ENCODE data around the gene STK39. TPM values are rescaled to one million over a fixed set of nuclear protein-coding genes. Genes with fewer than 3 reads are reported as not detected.

Gene STK39
- total and polyA plus RNA-seq, 9 of the 15 experiments (the other 6 are each of a cell fraction or from before 2014, with no cell fraction given) = 0.19 to 0.76 (median 0.51) TPM

DNA sequence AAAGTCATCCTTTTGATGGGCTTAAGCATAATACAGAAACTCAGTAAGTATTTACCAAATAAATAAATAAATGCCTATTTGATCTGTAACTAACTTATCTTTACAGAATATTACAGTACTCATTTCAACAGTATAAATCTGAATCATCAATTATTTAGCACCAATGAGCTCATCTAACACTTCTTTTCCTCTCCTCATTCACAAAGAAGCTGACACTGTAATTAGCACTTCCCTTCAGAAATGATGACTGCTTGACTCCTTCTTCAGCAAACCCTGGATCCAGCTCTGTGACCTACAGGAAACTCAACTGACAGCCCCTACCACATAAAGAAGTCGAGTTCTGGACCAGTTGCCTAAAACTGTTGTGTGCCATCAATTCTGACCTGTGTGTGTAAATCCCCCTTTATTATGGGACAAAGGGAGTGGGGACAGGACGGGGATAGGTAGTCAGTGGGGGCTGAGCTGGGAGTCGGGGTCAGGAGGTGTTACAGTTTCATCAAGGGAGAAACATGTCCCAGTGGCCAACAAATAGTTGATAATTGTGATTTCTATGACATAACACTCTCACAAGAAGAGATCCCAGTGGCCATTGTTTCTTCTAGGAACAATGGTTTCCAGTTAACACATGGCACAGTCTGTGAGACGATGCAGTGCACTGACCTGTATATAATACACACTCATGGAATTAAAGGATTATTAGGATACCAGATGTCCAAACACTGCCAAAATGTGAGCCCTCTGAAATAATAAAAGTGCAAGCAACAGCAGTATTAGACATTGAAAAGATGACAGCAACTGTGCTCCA is 68.7 kb downstream of the STK39 start:
- FAIRE-seq (no peak), ATAC-seq (no peak)
- 1% methylated on average over 4 of the region's 4 CpGs for WGBS (ENCODE audit: insufficient coverage, low coverage, missing lambda C conversion rate)

More for the DNA sequence above, 68.7 kb downstream of the STK39 start:
- Histone ChIP-seq H3K4me3 (no peak overlapping the region), H3K27ac (ENCODE audit: extremely low read depth, low read depth, low read length) (no peak overlapping the region), H3K9me3 (replicated peaks; ENCODE audit: control insufficient read depth, insufficient read depth, low read depth, low read length) (no peaks in the 10 kb centered on the region), H4K20me1 (replicated peaks; ENCODE audit: control insufficient read depth, insufficient read depth, low read length) (no peaks in the 10 kb centered on the region), H3K9me1 (ENCODE audit: control insufficient read depth, insufficient read depth, low read length) (no peaks in the 10 kb centered on the region), H2AFZ (ENCODE audit: low read depth, low read length) (no peak overlapping the region), H3K9ac (ENCODE audit: insufficient read depth in 1 of 2, low read depth in 2 of 2, low read length in 2 of 2) (no peak overlapping the region), H3K4me1 (replicated peaks in 1 of 2; ENCODE audit: control insufficient read depth in 2 of 2, insufficient read depth in 2 of 2, low read length in 2 of 2) (no peaks in the 10 kb centered on the region), H3K36me3 (ENCODE audit: control insufficient read depth, insufficient read depth, low read length) (no peaks in the 10 kb centered on the region), H3K27me3 (ENCODE audit: control insufficient read depth in 2 of 2, insufficient read depth in 2 of 2, low read length in 2 of 2) (peaks cover 6 to 7% of the 10 kb centered on the region in 2 experiments; a peak in 3 of 5 replicates), H3K4me2 (ENCODE audit: insufficient read depth, low read length) (no peak overlapping the region), H3K79me2 (ENCODE audit: control insufficient read depth, insufficient read depth, low read length) (no peaks in the 10 kb centered on the region)
- POLR2A ChIA-PET = no interaction called here
- in situ Hi-C loops (cut with MboI) = no loop called here
- no TSS peak for BruUV-seq (replicated peaks)
- DNase-seq (ENCODE audit: extremely low read depth in 1 of 4, low spot score in 3 of 4) = no peak
- CTCF ChIA-PET (ENCODE audit: low intra/inter-chr PET ratio) = no interaction called here
- TF ChIP-seq ZNF140 (CRISPR knock-in tag; IDR thresholded peaks at IDR 0.05) (no peak), DMBX1 (CRISPR knock-in tag; IDR thresholded peaks at IDR 0.05; ENCODE audit: borderline replicate concordance) (no peak), SIRT6 (IDR thresholded peaks at IDR 0.05; ENCODE audit: low read depth, low read length) (no peak), THAP12 (CRISPR knock-in tag; IDR thresholded peaks at IDR 0.05) (no peak), NFYB (IDR thresholded peaks at IDR 0.05; ENCODE audit: extremely low read depth, insufficient read length) (no peak), BDP1 (IDR thresholded peaks at IDR 0.05; ENCODE audit: insufficient read depth, insufficient read length) (no peak), MTA2 (IDR thresholded peaks at IDR 0.05; ENCODE audit: low read depth) (no peak), ZSCAN29 (IDR thresholded peaks at IDR 0.05) (no peak), PHB (CRISPR knock-in tag; IDR thresholded peaks at IDR 0.05) (no peak), PREB (CRISPR knock-in tag; IDR thresholded peaks at IDR 0.05) (no peak), ZNF134 (CRISPR knock-in tag; conservative IDR thresholded peaks at IDR 0.05) (no peak), ZBTB8A (IDR thresholded peaks at IDR 0.05; ENCODE audit: partially characterized antibody) (no peak), L3MBTL2 (IDR thresholded peaks at IDR 0.05) (no peak), ZNF668 (CRISPR knock-in tag; IDR thresholded peaks at IDR 0.05) (no peak)
- intact Hi-C loops (cut with micrococcal nuclease) = no loop called here

Measured in K562 (cell line).